Measurements from ENCODE around the gene SLFN5.

DNA sequence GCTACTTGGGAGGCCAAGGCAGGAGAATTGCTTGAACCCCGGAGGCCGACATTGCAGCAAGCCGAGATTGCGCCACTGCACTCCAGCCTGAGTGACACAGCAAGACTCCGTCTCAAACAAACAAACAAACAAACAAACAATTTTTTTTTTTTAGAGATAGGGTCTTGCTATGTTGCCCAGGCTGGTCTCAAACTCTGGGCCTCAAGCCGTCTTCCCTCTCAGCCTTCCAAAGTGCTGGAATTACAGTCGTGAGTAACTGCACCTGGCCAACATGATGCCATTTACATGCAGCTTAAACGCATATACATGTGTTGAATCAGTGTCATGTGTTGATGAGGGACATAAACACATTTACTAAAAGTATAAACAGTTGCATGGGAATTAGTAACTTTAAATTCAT lies 2.0 kb upstream of the SLFN5 start:
- TF ChIP-seq, protein P1, sequence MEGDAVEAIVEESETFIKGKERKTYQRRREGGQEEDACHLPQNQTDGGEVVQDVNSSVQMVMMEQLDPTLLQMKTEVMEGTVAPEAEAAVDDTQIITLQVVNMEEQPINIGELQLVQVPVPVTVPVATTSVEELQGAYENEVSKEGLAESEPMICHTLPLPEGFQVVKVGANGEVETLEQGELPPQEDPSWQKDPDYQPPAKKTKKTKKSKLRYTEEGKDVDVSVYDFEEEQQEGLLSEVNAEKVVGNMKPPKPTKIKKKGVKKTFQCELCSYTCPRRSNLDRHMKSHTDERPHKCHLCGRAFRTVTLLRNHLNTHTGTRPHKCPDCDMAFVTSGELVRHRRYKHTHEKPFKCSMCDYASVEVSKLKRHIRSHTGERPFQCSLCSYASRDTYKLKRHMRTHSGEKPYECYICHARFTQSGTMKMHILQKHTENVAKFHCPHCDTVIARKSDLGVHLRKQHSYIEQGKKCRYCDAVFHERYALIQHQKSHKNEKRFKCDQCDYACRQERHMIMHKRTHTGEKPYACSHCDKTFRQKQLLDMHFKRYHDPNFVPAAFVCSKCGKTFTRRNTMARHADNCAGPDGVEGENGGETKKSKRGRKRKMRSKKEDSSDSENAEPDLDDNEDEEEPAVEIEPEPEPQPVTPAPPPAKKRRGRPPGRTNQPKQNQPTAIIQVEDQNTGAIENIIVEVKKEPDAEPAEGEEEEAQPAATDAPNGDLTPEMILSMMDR (IDR thresholded peaks at IDR 0.05): no peak
- TF ChIP-seq POLR2AphosphoS5 (IDR thresholded peaks at IDR 0.05): no peak
- no peak for TF ChIP-seq POLR2A (IDR thresholded peaks at IDR 0.05)
